ENCODE results near the gene METAP1D.

DNA sequence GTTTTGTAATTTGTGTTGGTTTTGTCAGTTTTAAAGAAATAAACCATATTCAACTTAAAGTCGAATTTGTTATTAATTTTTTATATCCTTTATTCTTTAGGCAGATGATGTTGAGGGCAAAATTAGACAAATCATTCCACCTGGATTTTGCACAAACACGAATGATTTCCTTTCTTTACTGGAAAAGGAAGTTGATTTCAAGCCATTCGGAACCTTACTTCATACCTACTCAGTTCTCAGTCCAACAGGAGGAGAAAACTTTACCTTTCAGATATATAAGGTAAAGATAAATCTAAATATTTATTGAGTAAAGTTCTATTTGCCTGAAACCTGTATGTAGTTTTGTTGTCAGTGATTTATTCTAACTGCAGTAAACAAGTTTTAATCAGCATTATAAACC is 34.5 kb upstream of the METAP1D start:
- TF ChIP-seq POLR2A (IDR thresholded peaks at IDR 0.05; ENCODE audit: low read length) (no peak), GATA1 (IDR thresholded peaks at IDR 0.05; ENCODE audit: low read depth, low read length) (no peak)
